H1 (cell line): ENCODE data around the gene TMEM117. TPM values are rescaled to one million over a fixed set of nuclear protein-coding genes. Genes with fewer than 3 reads are reported as not detected.

Experiments
- CTCF ChIA-PET: fragments of 300-600 bp; sonication (Branson Sonifier 250); formaldehyde crosslinking; loops from one replicate; lab custom pipeline; 2021; ENCODE audit not compliant: partially characterized antibody; lab: Charles Lee
- POLR2A ChIA-PET: fragments of 300-600 bp; sonication (Branson Sonifier 250); formaldehyde crosslinking; loops from one replicate; lab custom pipeline; 2021; ENCODE audit warnings: inconsistent platforms; ENCODE audit not compliant: partially characterized antibody; lab: Charles Lee
- DNase-seq, 2 experiments: peaks; one replicate each; pipeline versions ENCODE4 v3.0.0 to v3.0.0-alpha.2; 2010 to 2022; ENCODE audit warnings: low spot score in 2 of 2, low read depth in 1 of 2, mixed read lengths in 1 of 2
- FAIRE-seq: peaks from 2 replicates; lab custom pipeline; 2011; peaks lifted over from hg19 to GRCh38; lab: Jason Lieb, UNC
- H2AFZ ChIP-seq: 2 replicates; pipeline ENCODE4 v1.8.1; 2012; ENCODE audit warnings: low read length, inconsistent platforms
- H2AK5ac ChIP-seq: 2 replicates; pipeline ENCODE4 v1.6.1; 2013; ENCODE audit warnings: low read depth, low read length
- H2BK120ac ChIP-seq: replicated peaks from 2 replicates; pipeline ENCODE3; 2013; ENCODE audit warnings: low read depth, low read length, inconsistent platforms
- H2BK12ac ChIP-seq: 2 replicates; pipeline ENCODE4 v1.6.1; 2013; ENCODE audit warnings: low read depth, low read length
- H2BK15ac ChIP-seq: 2 replicates; pipeline ENCODE4 v1.6.1; 2013; ENCODE audit warnings: low read length
- H2BK20ac ChIP-seq: 2 replicates; pipeline ENCODE4 v1.6.1; 2013; ENCODE audit warnings: low read length
- H2BK5ac ChIP-seq: 2 replicates; pipeline ENCODE4 v1.6.1; 2013; ENCODE audit warnings: low read depth, low read length
- H3K14ac ChIP-seq: 2 replicates; pipeline ENCODE4 v1.6.1; 2013; ENCODE audit warnings: inconsistent platforms; ENCODE audit not compliant: insufficient read length
- H3K18ac ChIP-seq: 2 replicates; pipeline ENCODE4 v1.6.1; 2013; ENCODE audit warnings: low read length; ENCODE audit errors: extremely low read depth
- H3K23ac ChIP-seq: 2 replicates; pipeline ENCODE4 v1.6.1; 2013; ENCODE audit warnings: inconsistent platforms; ENCODE audit not compliant: insufficient read length
- H3K23me2 ChIP-seq: 2 replicates; pipeline ENCODE4 v1.6.1; 2013; ENCODE audit warnings: low read depth, low read length
- H3K27ac ChIP-seq: 2 replicates; pipeline ENCODE4 v1.6.1; 2011; ENCODE audit warnings: low read depth, low read length, inconsistent platforms
- H3K27me3 ChIP-seq, 4 experiments: replicated peaks in 1 of 4; 1 replicate in 1 of 4; 2 replicates in 3 of 4; pipeline versions ENCODE4 v1.6.1 to v1.8.1; 2011 to 2013; ENCODE audit warnings: low read length in 3 of 4, mild to moderate bottlenecking in 3 of 4, inconsistent platforms in 2 of 4, mixed read lengths in 2 of 4, moderate library complexity in 1 of 4; ENCODE audit not compliant: control insufficient read depth in 3 of 4, insufficient read depth in 3 of 4; ENCODE audit errors: extremely low read depth in 1 of 4
- H3K36me3 ChIP-seq, 4 experiments: 2 replicates each; pipeline versions ENCODE4 v1.6.1 to v1.8.1; 2011 to 2013; ENCODE audit warnings: mild to moderate bottlenecking in 4 of 4, low read length in 3 of 4, moderate library complexity in 2 of 4, control low read depth in 1 of 4, inconsistent platforms in 1 of 4; ENCODE audit not compliant: insufficient read depth in 4 of 4, control insufficient read depth in 2 of 4
- H3K4ac ChIP-seq: replicated peaks from 2 replicates; pipeline ENCODE3; 2013; ENCODE audit warnings: low read length, low read depth, mixed read lengths, inconsistent platforms; ENCODE audit not compliant: insufficient read length
- H3K4me1 ChIP-seq, 4 experiments: replicated peaks in 1 of 4; 1 replicate in 1 of 4; 2 replicates in 3 of 4; pipeline versions ENCODE4 v1.6.1 to v1.8.1; 2011 to 2013; ENCODE audit warnings: low read length in 3 of 4, inconsistent platforms in 2 of 4, mixed read lengths in 1 of 4; ENCODE audit not compliant: insufficient read depth in 4 of 4, control insufficient read depth in 3 of 4
- H3K4me2 ChIP-seq, 2 experiments: 2 replicates each; pipeline versions ENCODE4 v1.6.1 to v1.8.1; 2011 to 2013; ENCODE audit warnings: low read depth in 2 of 2, low read length in 2 of 2, control low read depth in 1 of 2, inconsistent platforms in 1 of 2, mild to moderate bottlenecking in 1 of 2; ENCODE audit not compliant: insufficient read depth in 1 of 2
- H3K4me3 ChIP-seq, 4 experiments: fragments of 200-600, 300-600 bp in 1 of 4; sonication (generic), shearing (Covaris generic), sonication (Bioruptor Twin) in 1 of 4; 2 replicates each; pipeline versions ENCODE4 v1.5.1 to v1.8.1; 2011 to 2016; ENCODE audit warnings: low read length in 4 of 4, low read depth in 3 of 4, control low read depth in 2 of 4, inconsistent platforms in 2 of 4, mild to moderate bottlenecking in 2 of 4, mixed read lengths in 1 of 4, moderate library complexity in 1 of 4; ENCODE audit not compliant: insufficient read depth in 2 of 4; ENCODE audit errors: extremely low read depth in 1 of 4
- H3K56ac ChIP-seq: replicated peaks from 2 replicates; pipeline ENCODE3; 2013; ENCODE audit warnings: low read depth, mild to moderate bottlenecking, mixed read lengths, low read length, inconsistent platforms; ENCODE audit not compliant: insufficient read length
- H3K79me1 ChIP-seq: 2 replicates; pipeline ENCODE4 v1.6.1; 2013; ENCODE audit warnings: low read depth, low read length, control low read depth
- H3K79me2 ChIP-seq, 2 experiments: 2 replicates each; pipeline versions ENCODE4 v1.6.1 to v1.8.1; 2012 to 2013; ENCODE audit warnings: low read length in 2 of 2, mild to moderate bottlenecking in 2 of 2, inconsistent platforms in 1 of 2; ENCODE audit not compliant: insufficient read depth in 2 of 2, control insufficient read depth in 1 of 2
- H3K9ac ChIP-seq, 4 experiments: replicated peaks in 1 of 4; 1 replicate in 1 of 4; 2 replicates in 3 of 4; pipeline versions ENCODE4 v1.6.1 to v1.8.1; 2011 to 2013; ENCODE audit warnings: low read depth in 3 of 4, low read length in 3 of 4, control low read depth in 2 of 4, mild to moderate bottlenecking in 2 of 4, moderate library complexity in 2 of 4, inconsistent platforms in 1 of 4; ENCODE audit errors: extremely low read depth in 1 of 4
- H3K9me3 ChIP-seq, 2 experiments: 2 replicates each; pipeline versions ENCODE4 v1.6.1 to v1.8.1; 2012 to 2013; ENCODE audit warnings: mild to moderate bottlenecking in 2 of 2, moderate library complexity in 2 of 2, control low read depth in 1 of 2, inconsistent platforms in 1 of 2, low read depth in 1 of 2, low read length in 1 of 2, mixed read lengths in 1 of 2; ENCODE audit not compliant: insufficient read depth in 2 of 2
- H4K20me1 ChIP-seq, 2 experiments: replicated peaks in 1 of 2; 2 replicates each; pipeline versions ENCODE3 to v1.8.1; 2011 to 2013; ENCODE audit warnings: inconsistent platforms in 2 of 2, low read length in 2 of 2, mild to moderate bottlenecking in 1 of 2; ENCODE audit not compliant: insufficient read depth in 2 of 2, control insufficient read depth in 1 of 2
- H4K5ac ChIP-seq: 2 replicates; pipeline ENCODE4 v1.6.1; 2013; ENCODE audit warnings: low read length, low read depth, mixed read lengths, inconsistent platforms; ENCODE audit not compliant: insufficient read length
- H4K8ac ChIP-seq: 2 replicates; pipeline ENCODE4 v1.8.0; 2013; ENCODE audit warnings: mild to moderate bottlenecking, moderate library complexity, low read length, inconsistent platforms; ENCODE audit not compliant: insufficient read depth; ENCODE audit errors: extremely low read depth
- H4K91ac ChIP-seq: replicated peaks from 2 replicates; pipeline ENCODE3; 2013; ENCODE audit warnings: low read length, mixed read lengths, inconsistent platforms; ENCODE audit not compliant: insufficient read length
- HDAC2 ChIP-seq, 2 experiments: fragments of 300-600 bp in 1 of 2; sonication (generic) in 1 of 2; IDR thresholded peaks; 2 replicates each; pipeline ENCODE4 v1.6.1; 2011 to 2012; ENCODE audit warnings: low read depth in 2 of 2, low read length in 2 of 2, mild to moderate bottlenecking in 2 of 2, moderate library complexity in 2 of 2, borderline replicate concordance in 1 of 2, inconsistent platforms in 1 of 2
- NANOG ChIP-seq: IDR thresholded peaks from 2 replicates; pipeline ENCODE4 v1.6.1; 2011; ENCODE audit warnings: low read length, low read depth, mild to moderate bottlenecking, inconsistent platforms; ENCODE audit not compliant: insufficient read depth, poor library complexity, severe bottlenecking
- POLR2A ChIP-seq, 2 experiments: IDR thresholded peaks; 1 replicate in 1 of 2; 2 replicates in 1 of 2; pipeline ENCODE4 v1.6.1; 2011; ENCODE audit warnings: low read depth in 2 of 2, low read length in 2 of 2, mild to moderate bottlenecking in 2 of 2; ENCODE audit errors: control extremely low read depth in 1 of 2
- RAD21 ChIP-seq, 2 experiments: IDR thresholded peaks in 1 of 2; conservative IDR thresholded peaks in 1 of 2; 2 replicates each; pipeline ENCODE4 v1.6.1; 2011; ENCODE audit warnings: low read depth in 2 of 2, low read length in 2 of 2, improper control_type of control experiment in 1 of 2, inconsistent platforms in 1 of 2, mild to moderate bottlenecking in 1 of 2, moderate library complexity in 1 of 2
- RFX5 ChIP-seq: IDR thresholded peaks from 2 replicates; pipeline ENCODE4 v1.6.1; 2011; ENCODE audit warnings: low read depth, low read length, improper control_type of control experiment, borderline replicate concordance
- SIN3A ChIP-seq, 2 experiments: IDR thresholded peaks in 1 of 2; conservative IDR thresholded peaks in 1 of 2; 2 replicates each; pipeline ENCODE4 v1.6.1; 2011 to 2012; ENCODE audit warnings: low read length in 2 of 2, improper control_type of control experiment in 1 of 2, low read depth in 1 of 2, mild to moderate bottlenecking in 1 of 2
- SRF ChIP-seq: IDR thresholded peaks from 2 replicates; pipeline ENCODE4 v1.6.1; 2011; ENCODE audit warnings: mild to moderate bottlenecking, low read depth, low read length, moderate library complexity
- TCF12 ChIP-seq: IDR thresholded peaks from 2 replicates; pipeline ENCODE4 v1.6.1; 2011; ENCODE audit warnings: low read depth, mild to moderate bottlenecking, low read length
- whole genome bisulfite sequencing, 2 experiments: shearing (Covaris generic) in 1 of 2; methylation state at CpG; one replicate each; pipeline versions ENCODE4 v1.1.6 to v1.1.7; 2013 to 2015; ENCODE audit warnings: low lambda C conversion rate in 2 of 2, mixed read lengths in 2 of 2, inconsistent platforms in 1 of 2, low coverage in 1 of 2, missing lambda C conversion rate in 1 of 2; ENCODE audit not compliant: insufficient replicate concordance in 2 of 2, insufficient coverage in 1 of 2, insufficient read length in 1 of 2; ENCODE audit errors: extremely low coverage in 1 of 2, missing lambda C conversion rate in 1 of 2; 5-methylcytosine and 5-hydroxymethylcytosine counted together
- polyA plus RNA-seq, 7 experiments: library from polyadenylated mRNA; depleted of rRNA in 3 of 7; stranded (reverse) in 5 of 7; unstranded in 2 of 7; fragments of >200 nt in 5 of 7; fragments of 200-250 nt in 2 of 7; gene quantifications; 1 replicate in 5 of 7; 2 replicates in 1 of 7; 4 replicates in 1 of 7; pipeline versions ENCODE4 v1.2.1 to v1.2.3, GENCODE V29; 2011 to 2013; ENCODE audit warnings: missing spikeins in 2 of 7, mixed read lengths in 2 of 7
- total RNA-seq: library from RNA; stranded (reverse); fragmentation: NEBNext Ultra II Directional; extraction: Animal tissue kit (Norgen Biotek cat#: 25700); gene quantifications from 2 replicates; pipeline ENCODE4 v1.2.1, GENCODE V29; 2021
- TF ChIP-seq, protein P1 (sequence below), 3 experiments: IDR thresholded peaks; 1 replicate in 2 of 3; 2 replicates in 1 of 3; pipeline versions ENCODE4 v1.5.1 to v1.6.1; 2011; ENCODE audit warnings: low read length in 3 of 3, mild to moderate bottlenecking in 3 of 3, inconsistent platforms in 2 of 3, low read depth in 1 of 3, moderate library complexity in 1 of 3; ENCODE audit not compliant: insufficient read depth in 1 of 3; ENCODE audit errors: control extremely low read depth in 1 of 3

TMEM117 gene
- total and polyA plus RNA-seq, 2 of the 8 experiments (the other 6 are each of a cell fraction or from before 2014, with no cell fraction given): 0.80 to 1.4 TPM

GRCh38 chr12:44099486-44099885 is 263.6 kb downstream of the TMEM117 start:
- Histone ChIP-seq H3K9ac (no peak overlapping the region), H3K4me1 (no peaks in the 10 kb centered on the region), H3K4me2 (no peak overlapping the region), H3K27ac (no peak overlapping the region), H2BK120ac (no peak overlapping the region), H3K27me3 (no peaks in the 10 kb centered on the region), H3K23me2 (no peaks in the 10 kb centered on the region), H3K4me3 (no peak overlapping the region), H3K79me2 (no peaks in the 10 kb centered on the region), H2BK5ac (no peak overlapping the region), H2BK20ac (no peak overlapping the region), H4K20me1 (no peaks in the 10 kb centered on the region), H2AK5ac (no peak overlapping the region), H2AFZ (no peak overlapping the region), H3K23ac (no peak overlapping the region), H4K91ac (no peak overlapping the region), H3K14ac (no peak overlapping the region), H3K18ac (no peak overlapping the region), H4K5ac (no peak overlapping the region), H3K56ac (no peak overlapping the region), H2BK12ac (no peak overlapping the region), H3K36me3 (no peaks in the 10 kb centered on the region), H2BK15ac (no peak overlapping the region), H4K8ac (no peak overlapping the region), H3K9me3 (no peaks in the 10 kb centered on the region; a peak in 1 of 4 replicates), H3K79me1 (no peaks in the 10 kb centered on the region), H3K4ac (no peak overlapping the region)
- ChIA-PET CTCF (interaction anchor here (1.3 kb wide), 1 partner anchor 100 kb away, joined by 3 read pairs; no protein-coding TSS in a partner anchor), POLR2A (no interaction called here)
- TF ChIP-seq, protein P1, sequence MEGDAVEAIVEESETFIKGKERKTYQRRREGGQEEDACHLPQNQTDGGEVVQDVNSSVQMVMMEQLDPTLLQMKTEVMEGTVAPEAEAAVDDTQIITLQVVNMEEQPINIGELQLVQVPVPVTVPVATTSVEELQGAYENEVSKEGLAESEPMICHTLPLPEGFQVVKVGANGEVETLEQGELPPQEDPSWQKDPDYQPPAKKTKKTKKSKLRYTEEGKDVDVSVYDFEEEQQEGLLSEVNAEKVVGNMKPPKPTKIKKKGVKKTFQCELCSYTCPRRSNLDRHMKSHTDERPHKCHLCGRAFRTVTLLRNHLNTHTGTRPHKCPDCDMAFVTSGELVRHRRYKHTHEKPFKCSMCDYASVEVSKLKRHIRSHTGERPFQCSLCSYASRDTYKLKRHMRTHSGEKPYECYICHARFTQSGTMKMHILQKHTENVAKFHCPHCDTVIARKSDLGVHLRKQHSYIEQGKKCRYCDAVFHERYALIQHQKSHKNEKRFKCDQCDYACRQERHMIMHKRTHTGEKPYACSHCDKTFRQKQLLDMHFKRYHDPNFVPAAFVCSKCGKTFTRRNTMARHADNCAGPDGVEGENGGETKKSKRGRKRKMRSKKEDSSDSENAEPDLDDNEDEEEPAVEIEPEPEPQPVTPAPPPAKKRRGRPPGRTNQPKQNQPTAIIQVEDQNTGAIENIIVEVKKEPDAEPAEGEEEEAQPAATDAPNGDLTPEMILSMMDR (IDR thresholded peaks at IDR 0.05; ENCODE audit: control extremely low read depth in 1 of 3, insufficient read depth in 1 of 3, low read depth in 1 of 3, low read length in 3 of 3): no peak
- TF ChIP-seq HDAC2 (IDR thresholded peaks at IDR 0.05; ENCODE audit: borderline replicate concordance in 1 of 2, low read depth in 2 of 2, low read length in 2 of 2) (no peak), RFX5 (no peak), SIN3A (conservative IDR thresholded peaks at IDR 0.05 in 1 of 2, IDR thresholded peaks at IDR 0.05 in 1 of 2; ENCODE audit: low read depth in 1 of 2, low read length in 2 of 2) (no peak), NANOG (no peak), SRF (no peak), RAD21 (IDR thresholded peaks at IDR 0.05 in 1 of 2, conservative IDR thresholded peaks at IDR 0.05 in 1 of 2; ENCODE audit: low read depth in 2 of 2, low read length in 2 of 2) (no peak), POLR2A (IDR thresholded peaks at IDR 0.05; ENCODE audit: control extremely low read depth in 1 of 2, low read depth in 2 of 2, low read length in 2 of 2) (no peak), TCF12 (no peak)
- DNase-seq (no peak), FAIRE-seq (no peak)
- 100% methylated on average over 1 of the region's 1 CpG; no CpG with 5 or more reads in 1 of the 2 experiments for WGBS, 2 experiments
